GM19023 (cell line): Measurements from ENCODE around the gene ZNF511.

Experiments
- ATAC-seq: cut with Tn5 transposase; IDR thresholded peaks from one replicate; pipeline ENCODE4 v1.9.1; 2021; ENCODE audit warnings: mild to moderate bottlenecking, moderate library complexity; ENCODE audit not compliant: unreplicated experiment

Gene ZNF511

DNA sequence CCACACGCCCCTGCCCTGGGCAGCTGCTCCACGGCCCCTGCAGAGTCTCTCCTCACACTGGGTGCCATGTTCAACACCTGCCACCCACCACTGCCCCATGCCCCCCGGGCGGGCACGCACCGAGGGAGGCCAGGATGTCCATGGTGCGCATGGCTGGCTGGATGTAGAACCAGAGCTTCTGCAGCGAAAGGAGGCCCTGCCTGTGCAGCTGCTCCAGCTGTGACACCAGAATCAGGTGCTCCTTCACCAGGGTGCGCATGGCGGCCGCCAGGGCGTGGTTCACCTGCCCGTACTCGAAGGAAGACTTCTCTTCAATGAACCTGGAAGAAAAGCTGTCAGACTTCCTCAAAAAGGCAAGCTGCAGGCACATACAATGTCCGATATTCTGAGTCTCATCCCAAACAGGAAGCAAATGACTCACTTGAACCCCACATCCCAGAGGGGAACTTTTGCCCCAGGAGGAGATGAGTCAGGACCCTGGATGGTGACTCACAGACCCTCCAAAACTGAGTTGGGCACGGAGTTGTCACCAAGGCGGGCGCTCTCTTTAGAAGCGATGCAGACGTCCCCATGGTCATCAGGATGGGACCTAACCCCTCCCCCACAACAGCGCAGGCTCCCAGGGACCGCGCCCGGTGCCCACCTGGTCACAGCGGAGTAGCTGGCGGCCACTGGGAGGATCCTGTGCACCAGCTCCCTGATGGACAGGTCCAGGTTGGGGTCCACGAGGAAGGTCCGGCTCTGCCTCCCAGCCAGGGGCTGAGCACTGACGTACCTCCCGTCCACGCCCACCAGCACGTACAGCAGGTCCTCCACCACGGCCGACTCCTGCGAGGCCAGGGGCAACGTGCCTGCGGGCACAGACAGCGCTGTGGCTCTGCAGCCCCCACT, 15.6 kb upstream of the ZNF511 start:
- no peak for ATAC-seq

GRCh38 chr10:133293810-133294119, 14.9 kb upstream of the ZNF511 start:
- ATAC-seq: no peak

- ATAC-seq: no peak
These were observed 14.5 kb upstream of the ZNF511 start for GRCh38 chr10:133294189-133294588.

DNA sequence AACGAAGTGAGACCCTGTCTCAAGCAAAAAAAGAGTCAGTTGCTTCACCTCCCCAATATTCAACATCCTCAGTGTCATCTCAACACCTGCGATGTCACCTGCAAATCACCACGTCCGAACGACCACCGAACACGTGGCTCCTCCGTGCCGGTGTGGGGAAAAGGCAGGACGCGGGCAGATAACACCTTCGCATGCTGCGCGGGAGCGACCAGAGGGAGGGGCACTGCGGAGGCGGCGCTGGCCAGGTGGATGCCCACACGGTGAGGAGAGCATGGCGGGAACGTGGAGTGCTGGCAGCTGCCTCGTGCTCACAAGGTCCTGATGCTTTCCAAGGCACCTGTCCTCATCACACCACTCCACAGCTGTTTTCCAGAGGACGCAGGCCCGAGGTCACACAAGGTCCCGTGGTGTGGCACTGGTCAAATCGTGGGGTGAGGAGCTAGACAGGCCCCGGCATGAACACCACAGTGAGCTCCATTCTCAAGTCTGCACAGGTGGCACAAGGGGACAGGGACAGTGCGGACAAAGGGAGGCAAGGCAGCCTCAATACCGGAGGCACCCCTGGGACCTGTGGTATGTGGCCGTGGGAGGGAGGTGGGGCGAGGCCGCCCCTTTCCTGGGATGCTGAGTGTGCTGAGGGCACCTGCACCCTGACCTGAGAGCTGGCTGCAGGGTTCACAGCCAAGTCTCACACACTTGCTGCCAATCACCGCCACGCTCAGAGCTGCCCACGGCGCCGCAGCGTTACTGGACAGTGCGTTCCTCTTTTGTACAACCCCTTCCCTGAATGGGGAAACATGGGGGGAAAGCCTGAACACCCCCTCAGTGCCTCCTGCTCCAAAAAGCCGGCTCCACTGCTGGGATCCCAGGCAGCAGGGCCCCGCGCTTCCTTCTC, 13.0 kb upstream of the ZNF511 start:
- ATAC-seq: no peak

- ATAC-seq: no peak
These were observed 11.2 kb upstream of the ZNF511 start for GRCh38 chr10:133297504-133297903.

DNA sequence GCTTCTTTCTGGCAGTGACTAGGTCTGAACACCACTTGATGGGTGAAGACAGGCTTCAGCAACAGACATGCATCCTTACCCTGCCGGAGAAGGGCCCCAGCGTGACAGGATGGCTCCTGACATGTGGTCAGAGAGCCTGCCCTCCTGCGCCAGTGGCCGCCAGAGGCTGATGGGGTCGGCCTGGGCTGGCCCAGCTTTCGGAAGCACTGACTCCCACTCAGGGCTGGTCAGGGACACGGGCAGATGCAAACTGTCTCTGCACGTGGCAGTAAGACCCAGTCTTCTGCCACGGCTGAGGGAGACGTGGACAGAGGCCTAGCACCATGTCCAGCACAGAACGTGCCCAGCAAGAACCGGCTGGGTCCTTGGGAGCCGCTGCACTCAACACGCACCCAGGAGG, 10.2 kb upstream of the ZNF511 start:
- ATAC-seq: no peak

DNA sequence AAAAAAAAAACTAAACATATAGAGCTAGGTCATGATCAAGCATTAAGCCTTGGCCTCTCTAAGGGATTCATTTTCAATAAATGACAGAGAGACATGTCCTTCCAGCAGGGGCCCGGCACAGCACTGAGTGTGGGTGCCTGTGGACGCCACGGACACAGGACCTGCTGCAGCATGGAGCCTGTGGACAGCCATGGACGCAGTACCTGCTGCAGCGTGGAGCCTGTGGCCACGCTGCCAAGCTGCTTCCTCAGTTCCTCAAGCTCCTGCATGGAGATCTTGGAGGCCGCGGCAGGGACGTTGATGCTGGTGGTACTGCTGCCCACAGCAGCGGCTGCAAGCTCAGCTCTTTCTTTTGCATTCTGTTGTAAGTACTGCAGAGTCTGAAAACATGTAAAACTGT, 9.5 kb upstream of the ZNF511 start:
- ATAC-seq: no peak

DNA sequence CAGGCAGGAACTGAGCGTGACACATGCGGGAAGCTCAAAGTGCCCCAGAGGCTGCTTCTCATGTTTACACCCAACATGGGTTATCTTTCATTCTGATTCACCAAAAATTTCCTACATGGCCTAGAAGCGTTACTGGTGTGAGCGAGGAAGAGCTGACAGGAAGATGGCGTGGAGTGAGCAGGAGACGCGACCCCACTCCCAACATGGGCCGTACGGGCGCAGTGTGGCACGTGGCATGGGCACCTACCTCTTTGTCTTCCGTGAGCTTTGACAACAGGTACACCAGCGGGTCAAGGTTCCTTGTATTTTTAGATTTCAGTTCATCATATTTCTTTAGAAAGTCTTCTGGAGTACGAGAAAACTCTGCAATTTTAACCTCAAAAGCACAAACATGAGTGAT, 9.0 kb upstream of the ZNF511 start:
- ATAC-seq: no peak

GRCh38 chr10:133302230-133302629, 6.5 kb upstream of the ZNF511 start:
- ATAC-seq: no peak

DNA sequence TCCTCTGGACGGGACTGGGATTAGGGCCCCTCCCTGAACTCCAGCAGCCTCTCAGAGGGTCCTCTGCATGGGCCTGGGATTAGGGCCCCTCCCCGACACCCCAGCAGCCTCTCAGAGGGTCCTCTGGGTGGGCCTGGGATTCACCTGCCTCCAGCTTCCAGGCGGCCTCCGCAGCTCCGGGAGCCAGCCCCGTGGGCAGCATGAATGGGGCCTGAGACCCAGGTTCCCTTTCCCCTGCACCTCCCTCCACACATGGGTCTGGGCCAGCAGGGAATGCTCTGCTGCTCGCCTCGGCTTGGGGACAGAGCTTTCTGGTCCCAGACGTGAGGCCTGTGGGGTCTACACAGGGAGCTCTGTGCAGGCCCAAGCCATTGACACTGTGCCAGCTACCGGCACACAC, 5.5 kb upstream of the ZNF511 start:
- ATAC-seq: no peak

DNA sequence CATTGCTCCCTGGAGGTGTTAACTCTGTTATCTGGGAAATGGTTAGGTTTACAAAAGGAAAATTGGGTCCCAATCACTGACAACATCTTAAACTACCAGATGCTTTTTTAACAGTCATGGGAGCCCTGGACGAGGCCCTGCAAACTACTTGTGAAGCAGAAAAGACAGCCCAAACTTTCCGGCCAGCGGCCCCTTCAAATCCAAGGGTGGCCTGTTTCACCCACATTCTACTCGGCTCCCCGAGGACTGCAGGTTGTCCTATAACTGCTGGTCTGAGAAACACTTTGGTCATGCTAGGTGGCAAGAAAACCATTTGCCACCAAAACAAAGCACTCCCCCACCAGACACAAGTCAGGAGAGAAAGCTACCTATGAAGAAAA, 2.6 kb upstream of the ZNF511 start:
- ATAC-seq: no peak

- no peak for ATAC-seq
These were observed 1.8 kb upstream of the ZNF511 start for GRCh38 chr10:133306941-133307379.

DNA sequence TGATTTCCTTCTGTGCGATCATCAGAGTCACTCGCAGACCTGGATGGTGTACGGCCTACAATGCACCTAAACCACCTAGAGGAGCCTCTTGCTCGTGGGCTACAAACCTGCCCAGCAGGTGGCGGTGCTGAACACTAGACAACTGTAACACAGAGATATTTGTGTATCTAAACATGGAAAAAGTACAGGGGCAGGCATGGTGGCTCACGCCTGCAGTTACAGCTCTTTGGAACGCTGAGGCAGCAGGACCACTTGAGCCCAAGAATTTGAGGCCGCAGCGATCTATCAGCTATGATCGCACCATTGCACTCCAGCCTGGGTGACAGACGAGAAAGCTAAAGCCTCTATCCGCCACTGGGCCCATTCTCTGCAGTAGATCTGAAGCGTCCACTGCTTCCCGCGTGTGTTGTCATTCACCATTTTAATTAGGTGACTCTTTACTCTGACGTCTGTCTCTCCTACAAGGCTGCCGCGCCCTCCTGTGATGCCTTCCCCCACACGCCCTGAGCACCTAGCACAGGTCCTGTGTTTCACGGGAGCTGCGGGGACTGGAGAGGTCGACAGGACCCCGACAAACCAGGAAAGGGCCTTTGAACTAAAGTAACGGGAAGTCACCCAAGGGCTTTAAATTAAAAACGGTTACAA, 816 bp upstream of the ZNF511 start:
- no peak for ATAC-seq

DNA sequence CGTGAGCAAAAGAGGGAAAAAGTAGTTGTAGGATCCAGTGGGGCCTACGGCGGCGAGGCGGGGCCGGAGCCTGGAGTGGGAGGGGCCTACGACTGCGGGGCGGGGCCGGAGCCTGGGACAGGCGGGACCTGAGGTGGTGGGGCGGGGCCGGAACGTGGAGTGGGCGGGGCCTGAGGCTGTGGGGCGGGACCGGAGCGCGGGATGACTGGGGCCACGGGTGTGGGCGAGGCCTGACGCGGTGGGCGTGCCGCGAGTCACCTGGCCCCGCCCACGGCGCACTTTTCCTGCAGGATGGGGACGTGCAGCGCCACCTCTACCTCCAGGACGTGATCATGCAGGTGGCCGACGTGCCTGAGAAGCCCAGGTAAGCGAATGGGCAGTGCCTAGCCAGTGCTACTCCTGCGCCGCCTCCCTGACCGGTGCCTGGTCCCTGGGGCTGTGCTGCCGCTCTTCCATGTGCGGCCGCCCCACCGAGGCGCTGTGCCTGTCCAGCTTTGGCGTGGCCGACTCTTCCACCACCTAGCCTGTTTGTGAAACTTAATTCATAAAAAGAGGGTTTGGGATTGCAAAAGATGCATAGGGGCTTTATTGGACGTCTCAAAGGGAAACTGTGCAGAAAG, 496 bp downstream of the ZNF511 start:
- ATAC-seq: peak; percentile 78

DNA sequence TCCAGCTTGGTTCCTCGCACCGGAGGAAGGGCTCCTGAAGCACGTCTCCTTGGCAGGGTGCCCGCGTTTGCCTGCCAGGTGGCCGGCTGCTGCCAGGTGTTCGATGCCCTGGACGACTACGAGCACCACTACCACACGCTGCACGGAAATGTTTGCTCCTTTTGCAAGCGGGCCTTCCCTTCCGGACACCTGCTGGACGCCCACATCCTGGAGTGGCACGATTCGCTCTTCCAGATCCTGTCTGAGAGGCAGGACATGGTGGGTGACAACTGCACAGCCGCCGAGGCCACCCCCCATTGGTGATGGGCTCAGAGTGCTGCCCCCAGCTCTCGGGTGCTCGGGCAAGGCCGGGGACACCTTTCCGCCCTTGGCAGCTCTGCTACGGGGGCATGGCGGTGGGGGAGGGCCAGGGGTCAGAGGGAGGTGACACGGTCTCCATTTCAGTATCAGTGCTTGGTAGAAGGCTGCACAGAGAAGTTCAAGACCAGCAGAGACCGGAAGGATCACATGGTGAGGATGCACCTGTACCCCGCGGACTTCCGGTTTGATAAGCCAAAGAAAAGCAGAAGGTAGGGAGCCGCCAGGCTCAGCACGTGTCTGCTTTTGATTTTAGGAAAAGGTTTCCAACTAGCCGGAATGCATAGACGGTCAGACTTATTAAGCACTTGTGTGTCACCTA, 1.1 kb downstream of the ZNF511 start:
- ATAC-seq: no peak

DNA sequence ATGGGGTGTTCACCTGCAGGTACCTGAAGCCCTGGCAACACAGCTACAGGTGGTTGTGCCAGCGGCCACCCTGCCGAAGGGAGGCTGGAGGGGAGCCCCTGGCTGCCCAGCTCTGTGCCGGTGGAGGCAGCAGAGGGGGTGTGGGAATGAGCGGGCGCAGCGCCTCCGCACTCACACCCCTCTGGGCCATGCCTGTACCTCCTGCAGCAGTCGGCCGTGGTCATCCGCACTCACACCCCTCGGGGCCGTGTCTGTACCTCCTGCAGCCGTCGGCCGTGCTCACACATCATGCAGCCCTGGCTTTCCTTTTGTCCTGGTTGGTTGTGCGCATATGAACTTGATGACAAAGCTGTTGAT, 1.7 kb downstream of the ZNF511 start:
- no peak for ATAC-seq

DNA sequence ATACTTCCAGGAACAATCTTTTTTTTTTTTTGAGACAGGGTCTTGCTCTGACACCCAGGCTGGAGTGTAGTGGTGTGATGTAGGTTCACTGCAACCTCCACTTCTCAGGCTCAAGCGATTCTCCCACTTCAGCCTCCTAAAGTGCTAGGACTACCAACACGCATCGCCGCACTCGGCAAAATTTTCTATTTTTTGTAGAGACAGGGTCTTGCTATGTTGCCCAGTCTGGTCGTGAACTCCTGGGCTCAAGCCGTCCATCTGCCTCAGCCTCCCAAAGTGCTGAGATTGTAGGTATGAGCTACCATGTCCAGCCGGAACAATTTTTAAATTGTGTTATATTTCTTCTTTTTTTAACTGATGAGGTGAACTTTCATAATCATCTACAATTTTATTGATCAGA, 2.1 kb downstream of the ZNF511 start:
- ATAC-seq: no peak

DNA sequence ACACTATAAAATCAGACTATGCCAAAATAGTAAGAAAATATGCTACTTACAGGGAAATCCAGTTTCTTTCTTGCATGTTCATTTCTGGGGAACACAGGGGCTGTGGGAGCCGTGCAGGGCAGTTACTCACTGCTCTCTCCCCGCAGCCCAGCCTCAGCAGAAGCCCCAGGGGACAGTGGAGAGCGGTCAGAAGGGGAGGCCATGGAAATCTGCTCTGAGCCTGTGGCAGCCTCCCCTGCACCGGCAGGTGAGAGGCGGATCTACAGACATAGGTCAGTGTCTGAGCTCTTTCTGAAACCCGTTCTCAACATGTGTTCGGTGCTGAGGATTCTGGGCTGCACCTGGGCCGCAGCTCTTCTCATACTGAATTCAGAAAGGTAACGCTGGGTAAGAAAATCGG, 2.9 kb downstream of the ZNF511 start:
- ATAC-seq: no peak

DNA sequence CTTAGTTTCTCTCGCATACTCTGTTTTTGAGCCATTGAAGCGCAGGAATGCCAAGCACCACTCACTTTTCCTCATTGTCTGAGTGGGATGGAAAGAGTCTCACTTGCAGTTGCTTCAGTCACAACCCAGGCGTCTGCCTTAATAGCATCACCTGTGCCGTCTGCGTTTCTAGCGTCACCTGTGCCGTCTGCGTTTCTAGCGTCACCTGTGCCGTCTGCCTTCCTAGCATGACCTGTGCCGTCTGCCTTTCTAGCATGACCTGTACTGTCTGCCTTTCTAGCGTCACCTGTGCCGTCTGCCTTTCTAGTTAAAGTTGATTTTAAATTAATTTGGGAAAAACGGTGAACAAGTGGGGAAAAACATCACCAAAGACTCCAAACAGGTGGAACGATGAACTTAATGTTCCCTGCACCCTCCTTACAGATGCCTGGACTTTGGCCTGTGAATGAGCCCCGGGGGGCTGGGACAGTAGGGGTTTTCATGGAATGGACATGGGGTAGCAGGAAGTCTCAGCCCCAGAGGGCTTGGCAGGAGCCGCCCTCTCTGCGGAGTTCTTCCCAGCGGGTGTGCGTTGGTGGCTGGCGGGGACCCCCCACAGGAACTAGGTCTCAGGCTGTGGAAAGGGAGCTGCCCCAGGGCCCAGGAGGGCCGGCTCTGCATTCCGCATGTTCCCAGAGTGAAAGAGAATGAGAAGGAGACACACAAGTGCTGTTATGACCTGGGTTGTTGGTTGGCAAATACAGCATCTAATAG, 3.5 kb downstream of the ZNF511 start:
- no peak for ATAC-seq

GRCh38 chr10:133312769-133313145, 4.0 kb downstream of the ZNF511 start:
- no peak for ATAC-seq
